SH-SY5Y (cell line): Measurements from ENCODE around the gene SCN7A.

Source experiments
- GATA2 ChIP-seq: IDR thresholded peaks from 2 replicates; pipeline ENCODE4 v1.6.1; 2011; ENCODE audit warnings: mild to moderate bottlenecking, low read depth, low read length
- GATA3 ChIP-seq: IDR thresholded peaks from 2 replicates; pipeline ENCODE4 v1.6.1; 2011; ENCODE audit warnings: low read depth, mild to moderate bottlenecking, low read length, moderate library complexity

GRCh38 chr2:166364476-166365161 lies 129.4 kb downstream of the SCN7A start:
- no peak for TF ChIP-seq GATA2
- TF ChIP-seq GATA3: no peak
